A673 (cell line): ENCODE measurements around the gene SYNE1. TPM values are rescaled to one million over a fixed set of nuclear protein-coding genes. Genes with fewer than 3 reads are reported as not detected.

Experiments
- BruUV-seq: library from RNA; stranded (reverse); fragments of 400-500 nt; replicated peaks from 2 replicates; lab custom pipeline; 2021; lab: Mats Ljungman, UMichigan
- CTCF ChIA-PET: fragments of 300-600 bp; sonication (Branson Sonifier 250); formaldehyde crosslinking; loops from one replicate; lab custom pipeline; 2022; ENCODE audit warnings: antibody characterized with exemption; lab: Charles Lee
- POLR2A ChIA-PET: fragments of 300-600 bp; sonication (Branson Sonifier 250); formaldehyde crosslinking; loops from one replicate; lab custom pipeline; 2022; ENCODE audit warnings: antibody characterized with exemption; ENCODE audit not compliant: low non-redundant PET; lab: Charles Lee
- DNase-seq: peaks from one replicate; pipeline ENCODE4 v3.0.0-alpha.2; 2015; ENCODE audit warnings: low spot score
- H3K27ac ChIP-seq: fragments of 200-600 bp; sonication (generic); 2 replicates; pipeline ENCODE4 v1.5.1; 2016; ENCODE audit warnings: mixed run types, low read depth, mild to moderate bottlenecking, mixed read lengths, antibody characterized with exemption, low read length; ENCODE audit not compliant: poor library complexity, severe bottlenecking
- H3K27me3 ChIP-seq: fragments of 200-600 bp; sonication (generic); replicated peaks from 2 replicates; pipeline ENCODE4 v1.6.1; 2017; ENCODE audit warnings: mixed run types, low read depth, mild to moderate bottlenecking, mixed read lengths, antibody characterized with exemption, low read length; ENCODE audit not compliant: insufficient read depth, poor library complexity
- H3K36me3 ChIP-seq: fragments of 200-600 bp; sonication (generic); 2 replicates; pipeline ENCODE4 v1.6.1; 2016; ENCODE audit warnings: mixed run types, mild to moderate bottlenecking, mixed read lengths, antibody characterized with exemption, low read length; ENCODE audit not compliant: insufficient read depth, poor library complexity, severe bottlenecking
- H3K4me1 ChIP-seq: fragments of 200-600 bp; sonication (generic); 2 replicates; pipeline ENCODE4 v1.6.1; 2017; ENCODE audit warnings: mixed run types, mild to moderate bottlenecking, mixed read lengths, antibody characterized with exemption, low read length; ENCODE audit not compliant: insufficient read depth, poor library complexity, severe bottlenecking
- H3K4me3 ChIP-seq: fragments of 200-600 bp; sonication (generic); 2 replicates; pipeline ENCODE4 v1.5.1; 2016; ENCODE audit warnings: low read depth, mixed run types, mild to moderate bottlenecking, mixed read lengths, low read length; ENCODE audit not compliant: poor library complexity, severe bottlenecking
- H3K9me3 ChIP-seq: fragments of 200-600 bp; sonication (generic); 2 replicates; pipeline ENCODE4 v1.6.1; 2016; ENCODE audit warnings: mixed run types, low read depth, mild to moderate bottlenecking, mixed read lengths, antibody characterized with exemption, low read length; ENCODE audit not compliant: poor library complexity, severe bottlenecking
- CTCF ChIP-seq: fragments of 300-800, 200-600 bp; sonication (generic); conservative IDR thresholded peaks from 2 replicates; pipeline ENCODE4 v1.5.1; 2017; ENCODE audit warnings: low read depth, mild to moderate bottlenecking, antibody characterized with exemption, low read length, moderate library complexity, mixed read lengths
- EZH2 ChIP-seq: fragments of 200-600 bp; sonication (generic); IDR thresholded peaks from 2 replicates; pipeline ENCODE4 v1.6.1; 2017; ENCODE audit warnings: borderline replicate concordance, low read depth, mild to moderate bottlenecking, mixed read lengths, antibody characterized with exemption, low read length; ENCODE audit not compliant: poor library complexity, severe bottlenecking
- intact Hi-C: fragments of 100-400 bp; cut with micrococcal nuclease; formaldehyde crosslinking; loops from one replicate; pipeline ENCODE4 v1.10.0; 2022; ENCODE audit not compliant: unreplicated experiment
- total RNA-seq: library from RNA; stranded (reverse); gene quantifications from 2 replicates; pipeline ENCODE4 v1.2.3, GENCODE V29; 2021

SYNE1 gene
- total RNA-seq, 1 experiment from 2014 or later, result 12.1 TPM

DNA sequence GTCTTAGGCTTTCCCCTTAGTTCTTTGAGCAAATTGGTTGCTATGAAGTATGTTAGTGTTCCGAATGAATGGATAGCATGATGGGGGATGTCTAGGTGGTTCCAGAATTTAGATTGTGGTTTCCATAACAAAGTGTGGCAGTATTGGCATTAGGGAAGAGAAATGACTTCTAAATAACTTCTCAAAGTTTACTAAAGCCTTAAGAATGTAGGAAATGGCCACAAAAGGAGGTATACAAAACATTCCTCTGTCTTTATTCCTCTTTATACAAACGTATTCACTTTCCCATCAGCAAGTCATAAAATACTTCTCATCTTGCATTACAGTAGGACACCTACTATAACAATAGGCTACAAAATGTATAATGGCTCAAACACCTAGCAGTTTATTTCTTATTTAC is 550.1 kb downstream of the SYNE1 start:
- no peak overlapping the region for H3K4me3 ChIP-seq
- TF ChIP-seq CTCF, result no peak
- no peak for TF ChIP-seq EZH2
- H3K27me3 ChIP-seq, result no peaks in the 10 kb centered on the region
- no peaks in the 10 kb centered on the region for H3K9me3 ChIP-seq
- ChIA-PET POLR2A (no interaction called here), CTCF (no interaction called here)
- no peak for DNase-seq
- no peak overlapping the region for H3K27ac ChIP-seq
- intact Hi-C loops, result no loop called here
- H3K4me1 ChIP-seq, result no peaks in the 10 kb centered on the region
- no peaks in the 10 kb centered on the region for H3K36me3 ChIP-seq
- no TSS peak for BruUV-seq

- H3K36me3 ChIP-seq, result no peaks in the 10 kb centered on the region
- H3K4me1 ChIP-seq, result no peaks in the 10 kb centered on the region
- no peak for TF ChIP-seq CTCF
- no peak for TF ChIP-seq EZH2
- no peak overlapping the region for H3K4me3 ChIP-seq
- CTCF ChIA-PET, result no interaction called here
- no peak overlapping the region for H3K27ac ChIP-seq
- no peaks in the 10 kb centered on the region for H3K9me3 ChIP-seq
- no peaks in the 10 kb centered on the region for H3K27me3 ChIP-seq
- no TSS peak for BruUV-seq
- POLR2A ChIA-PET, result no interaction called here
- intact Hi-C loops, result no loop called here
- DNase-seq, result no peak
Observed at GRCh38 chr6:152086223-152086873, 550.8 kb downstream of the SYNE1 start.

- Histone ChIP-seq H3K4me1 (no peaks in the 10 kb centered on the region), H3K27ac (no peak overlapping the region), H3K4me3 (no peak overlapping the region), H3K9me3 (no peaks in the 10 kb centered on the region), H3K27me3 (no peaks in the 10 kb centered on the region), H3K36me3 (no peaks in the 10 kb centered on the region)
- ChIA-PET POLR2A (no interaction called here), CTCF (no interaction called here)
- no peak for TF ChIP-seq EZH2
- no TSS peak for BruUV-seq
- intact Hi-C loops, result no loop called here
- no peak for DNase-seq
Observed at GRCh38 chr6:152085451-152085921, 551.7 kb downstream of the SYNE1 start.

DNA sequence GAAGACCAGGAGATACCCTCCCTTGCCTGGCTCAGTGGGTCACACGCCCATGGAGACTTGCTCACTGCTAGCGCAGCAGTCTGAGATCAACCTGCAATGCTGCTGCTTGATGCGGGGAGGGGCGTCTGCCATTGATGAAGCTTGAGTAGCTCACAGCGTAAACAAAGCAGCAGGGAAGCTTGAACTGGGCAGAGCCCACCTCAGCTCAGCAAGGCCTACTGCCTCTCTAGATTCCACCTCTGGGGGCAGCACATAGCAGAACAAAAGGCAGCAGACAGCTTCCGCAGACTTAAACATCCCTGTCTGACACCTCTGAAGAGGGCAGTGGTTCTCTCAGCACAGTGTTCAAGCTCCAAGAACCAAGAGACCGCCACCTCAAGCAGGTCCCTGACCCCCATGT is 558.4 kb downstream of the SYNE1 start:
- no peaks in the 10 kb centered on the region for H3K36me3 ChIP-seq
- intact Hi-C loops, result no loop called here
- DNase-seq, result no peak
- POLR2A ChIA-PET, result no interaction called here
- no peaks in the 10 kb centered on the region for H3K27me3 ChIP-seq
- CTCF ChIA-PET, result no interaction called here
- no peak overlapping the region for H3K27ac ChIP-seq
- H3K4me3 ChIP-seq, result no peak overlapping the region
- peaks cover 6% of the 10 kb centered on the region for H3K9me3 ChIP-seq
- BruUV-seq, result no TSS peak
- no peaks in the 10 kb centered on the region for H3K4me1 ChIP-seq
- no peak for TF ChIP-seq CTCF
